Measurements from ENCODE around the gene LARP1. TPM values are rescaled to one million over a fixed set of nuclear protein-coding genes. Genes with fewer than 3 reads are reported as not detected.
"Not testable (repeated sequence)": the region's sequence is repeated elsewhere in the genome, so short reads cannot be mapped to it uniquely, and the experiment has no call there.

The LARP1 gene
- total RNA-seq, 2 experiments from 2014 or later: 203 to 213 TPM

DNA sequence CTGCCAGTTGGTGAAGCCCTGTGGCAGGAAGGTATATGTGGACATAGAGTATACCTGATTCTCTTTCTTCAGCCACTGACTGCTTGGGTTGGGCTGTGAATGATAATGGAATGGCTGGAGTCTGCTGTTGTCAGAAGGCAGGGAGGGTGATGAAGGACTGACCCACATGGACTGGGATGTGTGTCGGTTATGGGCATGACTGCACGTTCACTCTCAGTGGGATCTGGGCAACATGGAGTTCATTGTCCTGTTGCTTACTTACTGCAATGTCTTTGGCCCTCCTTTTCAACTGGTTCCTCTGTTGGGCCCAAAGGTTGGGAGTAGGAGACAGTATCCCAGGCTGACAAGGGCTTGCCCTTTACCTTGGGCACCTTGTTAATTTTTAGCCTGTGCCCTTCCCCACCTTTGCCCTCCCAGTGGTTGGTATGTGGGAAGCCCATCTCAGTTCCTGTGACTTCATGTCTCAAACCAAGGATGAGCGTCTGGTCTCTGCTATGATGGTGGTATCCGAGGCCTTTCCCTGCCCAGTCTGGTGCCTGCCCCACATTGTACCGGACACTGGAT is 60.6 kb downstream of the LARP1 start:
- Mint-ChIP-seq H3K27me3 (no peaks in the 10 kb centered on the region), H3K9me3 (no peaks in the 10 kb centered on the region), H3K4me3 (no peak overlapping the region), H3K4me1 (peaks cover 49% of the 10 kb centered on the region), H3K36me3 (ENCODE audit: low read depth) (peaks cover 58% of the 10 kb centered on the region), H3K27ac (peak overlapping the region; percentile 41)
- ChIA-PET POLR2A (no interaction called here), CTCF (no interaction called here)
- no peak for DNase-seq

DNA sequence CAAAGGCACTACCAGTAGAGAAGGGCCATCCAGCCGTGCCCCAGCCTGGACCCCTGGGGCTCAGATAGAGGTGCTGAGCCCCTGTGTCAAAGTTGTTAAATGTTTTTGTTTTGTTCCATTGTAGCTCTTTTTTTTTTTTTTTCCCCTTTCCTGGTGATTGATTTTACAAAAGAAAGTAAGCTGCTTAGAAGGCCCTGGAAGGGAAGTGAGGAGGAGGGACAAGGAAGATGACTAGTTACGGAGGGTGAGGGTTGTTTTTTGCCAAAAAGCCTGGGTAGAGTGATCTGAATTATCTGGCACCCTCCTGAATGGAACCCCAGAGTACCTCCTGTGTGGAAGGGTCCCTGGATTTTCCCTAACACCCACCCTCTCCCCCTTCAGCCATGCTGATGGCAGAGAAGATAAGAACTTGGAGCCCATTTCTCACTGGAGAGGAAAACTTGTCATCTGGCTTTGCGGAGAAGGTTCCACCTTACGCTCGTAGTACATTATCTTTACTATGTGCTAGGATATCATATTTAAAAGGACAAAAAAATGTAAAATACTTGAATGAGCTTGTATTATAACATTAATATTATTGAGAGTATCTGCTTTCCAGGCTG is 61.8 kb downstream of the LARP1 start:
- H3K4me1 Mint-ChIP-seq: peaks cover 51% of the 10 kb centered on the region
- no peaks in the 10 kb centered on the region for H3K27me3 Mint-ChIP-seq
- POLR2A ChIA-PET: no interaction called here
- H3K36me3 Mint-ChIP-seq (ENCODE audit: low read depth): peaks cover 52% of the 10 kb centered on the region
- peak overlapping the region; percentile 60 for H3K27ac Mint-ChIP-seq
- DNase-seq: no peak
- no peak overlapping the region for H3K4me3 Mint-ChIP-seq
- CTCF ChIA-PET: interaction anchor here (0.6 to 1.0 kb wide), 4 partner anchors 12 to 640 kb away, joined by 3 to 8 read pairs (median 3); no protein-coding TSS in a partner anchor
- no peaks in the 10 kb centered on the region for H3K9me3 Mint-ChIP-seq

DNA sequence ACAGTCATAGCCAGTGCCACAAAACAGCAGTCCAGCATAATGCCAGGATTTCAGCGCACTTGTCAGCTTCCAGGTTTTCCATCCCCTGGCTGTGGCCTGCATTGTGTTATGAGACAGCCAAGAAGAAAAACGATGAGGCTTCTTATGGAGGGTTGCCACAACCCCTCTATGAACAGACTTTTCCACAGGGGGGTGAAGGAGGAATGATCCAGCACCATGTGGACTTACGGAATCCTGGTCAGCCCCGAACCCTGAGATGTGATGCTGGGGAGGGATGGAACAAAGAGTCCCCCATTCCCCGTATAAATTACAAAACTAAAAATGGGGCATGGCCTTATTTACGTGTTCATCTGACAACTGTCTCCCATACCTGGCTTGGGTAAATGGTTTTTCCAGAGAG is 62.6 kb downstream of the LARP1 start:
- H3K27me3 Mint-ChIP-seq: no peaks in the 10 kb centered on the region
- no peak for DNase-seq
- CTCF ChIA-PET: interaction anchor here (1.0 kb wide), 1 partner anchor 12 kb away, joined by 3 read pairs; no protein-coding TSS in a partner anchor
- POLR2A ChIA-PET: no interaction called here
- peaks cover 50% of the 10 kb centered on the region for H3K36me3 Mint-ChIP-seq (ENCODE audit: low read depth)
- H3K4me3 Mint-ChIP-seq: no peak overlapping the region
- H3K4me1 Mint-ChIP-seq: peaks cover 43% of the 10 kb centered on the region
- no peak overlapping the region for H3K27ac Mint-ChIP-seq
- no peaks in the 10 kb centered on the region for H3K9me3 Mint-ChIP-seq

DNA sequence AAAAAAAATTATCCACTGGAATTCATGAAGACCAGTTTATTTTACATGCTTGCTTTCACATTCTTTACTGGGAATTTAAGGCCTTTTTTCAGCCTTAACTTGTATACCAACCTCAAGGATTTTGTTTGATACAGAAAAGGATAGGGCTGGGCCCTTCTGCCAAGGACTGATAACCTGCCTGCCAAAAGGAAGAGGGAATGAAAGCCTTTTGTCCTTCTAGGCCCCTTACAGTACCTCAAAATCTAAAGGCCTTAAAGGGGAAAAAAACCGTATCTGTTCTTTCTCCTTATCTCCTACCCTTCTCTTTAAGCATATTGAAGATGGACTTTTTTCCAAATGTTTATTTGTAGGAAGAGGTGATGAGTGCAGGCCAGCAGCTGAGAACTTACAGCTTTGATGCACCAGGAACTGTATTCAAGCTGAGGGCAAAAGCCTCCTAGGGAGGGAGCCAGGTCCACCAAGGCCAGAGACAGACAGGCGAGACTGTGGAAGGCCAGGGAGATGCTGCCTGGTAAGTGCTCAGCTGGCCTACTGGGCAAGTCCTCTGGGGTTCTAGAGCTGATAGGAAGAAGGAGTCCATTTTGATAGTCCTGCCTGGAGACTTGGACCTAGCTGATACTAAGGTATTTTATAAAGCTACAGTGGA is 63.4 kb downstream of the LARP1 start:
- Mint-ChIP-seq H3K4me1 (peaks cover 36% of the 10 kb centered on the region), H3K27me3 (no peaks in the 10 kb centered on the region)
- POLR2A ChIA-PET: no interaction called here

DNA sequence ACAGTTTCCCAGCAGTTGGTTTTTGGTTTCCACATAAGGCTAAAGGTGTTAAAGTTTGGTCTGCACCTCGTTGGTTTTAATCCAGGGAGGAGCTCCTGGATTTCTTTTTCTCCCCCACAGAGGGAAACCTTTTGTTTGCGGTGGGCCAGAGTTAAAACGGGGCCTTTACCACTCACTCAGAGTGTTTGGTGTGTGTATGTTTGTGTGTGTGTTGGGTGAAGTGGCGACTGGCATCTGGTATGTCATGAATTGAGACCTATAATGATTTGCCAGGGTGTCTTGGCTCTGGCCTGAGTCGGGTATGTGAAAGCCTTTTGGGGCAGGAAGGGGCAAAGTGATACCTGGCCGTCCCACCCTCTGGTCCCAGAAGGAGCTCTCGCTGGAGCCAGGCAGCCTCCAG is 64.4 kb downstream of the LARP1 start:
- H3K9me3 Mint-ChIP-seq: no peaks in the 10 kb centered on the region
- CTCF ChIA-PET: interaction anchor here (0.6 kb wide), 1 partner anchor 142 kb away, joined by 3 read pairs; no protein-coding TSS in a partner anchor
- H3K36me3 Mint-ChIP-seq (ENCODE audit: low read depth): peaks cover 44% of the 10 kb centered on the region
- H3K27ac Mint-ChIP-seq: peak overlapping the region; percentile 75
- no peak for DNase-seq
- H3K4me3 Mint-ChIP-seq: no peak overlapping the region
- H3K27me3 Mint-ChIP-seq: no peaks in the 10 kb centered on the region
- peaks cover 28% of the 10 kb centered on the region for H3K4me1 Mint-ChIP-seq
- POLR2A ChIA-PET: no interaction called here

More for the DNA sequence above, 63.4 kb downstream of the LARP1 start:
- DNase-seq: no peak
- Mint-ChIP-seq H3K27ac (peak overlapping the region; percentile 2), H3K4me3 (no peak overlapping the region), H3K9me3 (no peaks in the 10 kb centered on the region), H3K36me3 (ENCODE audit: low read depth) (peaks cover 48% of the 10 kb centered on the region)
- CTCF ChIA-PET: interaction anchor here (0.6 kb wide), 1 partner anchor 16 kb away, joined by 3 read pairs; no protein-coding TSS in a partner anchor

DNA sequence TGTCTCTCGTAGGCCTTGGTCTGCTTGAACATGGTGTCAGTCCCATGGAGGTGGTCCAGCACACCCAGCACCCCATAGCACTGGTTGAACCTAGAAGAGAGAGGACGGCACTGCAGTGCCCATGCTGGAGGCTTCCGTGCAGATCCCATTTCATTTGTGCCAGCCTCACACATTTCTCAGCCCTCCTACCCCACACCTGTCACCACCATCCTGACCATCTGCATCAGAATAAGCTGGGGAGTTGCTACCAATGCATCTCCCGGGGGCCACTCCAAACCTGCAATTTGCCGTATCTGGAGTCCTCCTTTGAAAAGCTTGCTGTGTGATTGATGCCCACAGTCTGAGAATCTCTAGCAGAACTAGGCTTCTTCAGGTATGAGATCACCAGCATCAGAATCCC is 65.2 kb downstream of the LARP1 start:
- no peak overlapping the region for H3K4me3 Mint-ChIP-seq
- no peak for DNase-seq
- peaks cover 20% of the 10 kb centered on the region for H3K4me1 Mint-ChIP-seq
- H3K9me3 Mint-ChIP-seq: no peaks in the 10 kb centered on the region
- H3K27ac Mint-ChIP-seq: peak overlapping the region; percentile 46
- H3K36me3 Mint-ChIP-seq (ENCODE audit: low read depth): peaks cover 38% of the 10 kb centered on the region
- H3K27me3 Mint-ChIP-seq: no peaks in the 10 kb centered on the region
- POLR2A ChIA-PET: no interaction called here
- CTCF ChIA-PET: interaction anchor here (0.6 kb wide), 1 partner anchor 143 kb away, joined by 3 read pairs; no protein-coding TSS in a partner anchor

DNA sequence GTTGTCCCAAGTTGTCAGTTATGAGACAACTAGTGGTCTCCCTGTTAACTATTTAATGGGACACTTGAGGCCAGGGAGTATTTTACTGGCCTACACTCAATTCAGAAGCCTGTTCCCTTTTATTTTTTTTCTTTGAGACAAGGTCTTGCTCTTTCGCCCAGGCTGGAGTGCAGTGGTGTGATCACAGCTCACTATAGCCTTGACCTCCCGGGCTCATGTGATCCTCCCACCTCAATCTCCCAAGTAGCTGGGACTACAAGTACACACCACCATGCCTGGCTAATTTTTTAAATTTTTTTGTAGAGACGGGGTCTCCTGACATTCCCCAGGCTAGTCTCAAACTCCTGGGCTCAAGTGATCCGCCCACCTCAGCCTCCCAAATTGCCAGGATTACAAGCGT is 67.7 kb downstream of the LARP1 start:
- Mint-ChIP-seq H3K36me3 (ENCODE audit: low read depth) (peaks cover 30% of the 10 kb centered on the region), H3K4me1 (peaks cover 35% of the 10 kb centered on the region)
- H3K9me3 Mint-ChIP-seq, H3K4me3 Mint-ChIP-seq, DNase-seq, H3K27ac Mint-ChIP-seq, POLR2A ChIA-PET, H3K27me3 Mint-ChIP-seq: not testable (repeated sequence)
- CTCF ChIA-PET: interaction anchor here (3.2 kb wide), 1 partner anchor 10 kb away, joined by 14 read pairs; no protein-coding TSS in a partner anchor

DNA sequence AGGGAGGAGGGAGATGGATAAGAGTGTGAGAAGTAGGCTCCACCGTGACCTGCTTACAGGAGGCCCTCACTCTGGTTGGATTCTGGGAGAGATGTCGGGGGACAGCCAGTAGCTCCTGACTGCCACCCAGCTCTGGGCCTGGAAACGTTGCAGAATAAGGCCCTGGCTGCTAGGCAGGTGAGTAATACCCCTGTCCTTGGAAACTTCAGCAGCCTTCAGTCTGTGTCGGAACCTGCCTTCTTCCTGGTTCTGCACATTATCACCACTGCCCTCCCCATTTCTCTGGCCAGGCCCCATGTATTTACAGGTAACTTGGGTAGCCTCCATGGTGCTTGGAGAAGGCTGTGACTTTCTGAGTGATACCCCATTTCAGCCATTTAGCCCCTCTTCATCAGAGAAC is 68.4 kb downstream of the LARP1 start:
- H3K4me1 Mint-ChIP-seq: peaks cover 41% of the 10 kb centered on the region
- H3K4me3 Mint-ChIP-seq: no peak overlapping the region
- no peaks in the 10 kb centered on the region for H3K27me3 Mint-ChIP-seq
- ChIA-PET CTCF (interaction anchor here (0.5 to 3.2 kb wide), 2 partner anchors 10 to 78 kb away, joined by 4 to 14 read pairs; no protein-coding TSS in a partner anchor), POLR2A (interaction anchor here (0.6 kb wide), 1 partner anchor 127 kb away, joined by 10 read pairs; no protein-coding TSS in a partner anchor)
- no peaks in the 10 kb centered on the region for H3K9me3 Mint-ChIP-seq
- peaks cover 33% of the 10 kb centered on the region for H3K36me3 Mint-ChIP-seq (ENCODE audit: low read depth)
- DNase-seq: no peak
- no peak overlapping the region for H3K27ac Mint-ChIP-seq

DNA sequence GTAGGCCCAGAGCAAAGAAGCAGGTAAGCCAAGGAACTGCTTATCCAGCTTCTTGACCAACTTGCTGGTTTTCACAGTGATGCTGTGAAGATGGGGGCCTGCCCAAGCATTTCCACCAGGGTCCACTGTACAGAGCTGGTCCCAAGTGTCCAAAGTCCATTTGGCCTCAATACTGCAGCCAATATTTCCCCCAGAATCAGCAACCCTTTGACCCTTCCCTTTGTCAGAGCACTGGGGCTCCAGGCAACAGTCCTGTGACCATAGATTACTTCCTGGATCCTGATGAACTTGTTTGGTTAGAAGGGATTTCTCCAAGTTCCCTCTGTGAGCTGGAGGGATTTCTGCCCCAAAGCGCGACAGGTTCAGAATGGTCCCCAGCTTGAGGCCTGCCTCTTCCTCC is 68.9 kb downstream of the LARP1 start:
- CTCF ChIA-PET: interaction anchor here (1.5 to 3.2 kb wide), 2 partner anchors 9 to 17 kb away, joined by 4 to 14 read pairs; no protein-coding TSS in a partner anchor
- no peak overlapping the region for H3K4me3 Mint-ChIP-seq
- H3K27me3 Mint-ChIP-seq: no peaks in the 10 kb centered on the region
- H3K9me3 Mint-ChIP-seq: no peaks in the 10 kb centered on the region
- H3K4me1 Mint-ChIP-seq: peaks cover 40% of the 10 kb centered on the region
- no peak for DNase-seq
- peak overlapping the region; percentile 31 for H3K27ac Mint-ChIP-seq
- POLR2A ChIA-PET: interaction anchor here (0.6 kb wide), 1 partner anchor 127 kb away, joined by 10 read pairs; no protein-coding TSS in a partner anchor
- peaks cover 34% of the 10 kb centered on the region for H3K36me3 Mint-ChIP-seq (ENCODE audit: low read depth)

DNA sequence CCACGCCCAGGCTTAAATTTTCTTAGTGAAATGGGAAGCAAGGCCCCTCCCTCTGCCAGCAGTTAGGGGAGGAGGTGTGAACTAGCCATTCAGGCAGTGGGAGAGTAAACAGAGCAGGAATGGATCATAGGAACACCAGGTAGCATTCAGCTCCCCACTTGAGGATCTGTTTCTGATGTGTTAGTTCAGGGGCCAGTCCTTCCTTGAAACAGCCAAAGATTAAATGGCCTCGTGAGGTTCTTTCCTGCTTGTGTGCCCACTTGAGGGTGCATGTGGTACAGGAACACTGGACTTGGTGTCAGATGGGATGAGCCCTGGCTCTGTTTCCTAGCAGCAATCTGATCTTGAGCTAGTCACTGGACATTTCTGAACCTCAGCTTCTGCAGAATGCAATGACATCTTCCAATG is 74.0 kb downstream of the LARP1 start:
- no peaks in the 10 kb centered on the region for H3K9me3 Mint-ChIP-seq
- H3K27ac Mint-ChIP-seq: peak overlapping the region; percentile 89
- H3K27me3 Mint-ChIP-seq: no peaks in the 10 kb centered on the region
- H3K4me3 Mint-ChIP-seq: peak overlapping the region; percentile 45
- ChIA-PET CTCF (interaction anchor here (1.4 kb wide), 2 partner anchors 12 to 28 kb away, joined by 3 read pairs; no protein-coding TSS in a partner anchor), POLR2A (no interaction called here)
- H3K4me1 Mint-ChIP-seq: peaks cover 54% of the 10 kb centered on the region
- peaks cover 35% of the 10 kb centered on the region for H3K36me3 Mint-ChIP-seq (ENCODE audit: low read depth)
- no peak for DNase-seq

DNA sequence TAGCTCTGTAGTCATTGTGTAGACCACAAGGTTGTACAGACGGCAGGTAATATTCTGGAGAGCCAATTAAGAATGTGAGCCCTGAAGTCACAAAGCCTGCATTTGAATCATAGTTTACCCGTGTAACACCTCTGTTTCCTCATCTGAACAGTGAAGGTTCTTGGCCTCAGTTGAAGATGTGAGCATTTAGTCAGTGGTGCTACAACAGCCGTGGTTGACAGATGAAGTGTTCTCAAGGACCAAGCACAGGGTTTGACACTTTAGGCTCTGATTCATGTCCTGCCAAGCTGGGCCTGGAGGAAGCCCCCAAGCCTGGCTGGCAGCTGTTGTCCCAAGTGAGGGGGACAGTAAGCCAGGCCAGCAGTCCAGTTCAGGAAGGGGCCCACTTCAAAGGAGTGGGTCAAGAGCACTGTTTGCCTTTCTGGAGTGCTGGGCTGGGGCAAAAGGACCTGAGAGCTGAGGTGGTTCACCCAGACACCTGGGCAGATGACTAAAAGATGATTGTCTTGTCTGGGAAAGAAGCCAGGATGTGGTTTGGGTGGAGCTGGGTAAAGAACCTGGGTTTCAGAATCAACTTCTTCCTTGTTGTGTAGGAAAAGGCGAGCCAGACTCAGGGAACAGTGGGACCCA is 74.5 kb downstream of the LARP1 start:
- POLR2A ChIA-PET: interaction anchor here (0.5 kb wide), 1 partner anchor 16 kb away, joined by 3 read pairs; no protein-coding TSS in a partner anchor
- no peaks in the 10 kb centered on the region for H3K9me3 Mint-ChIP-seq
- H3K4me1 Mint-ChIP-seq: peaks cover 58% of the 10 kb centered on the region
- peak overlapping the region; percentile 45 for H3K4me3 Mint-ChIP-seq
- peak overlapping the region; percentile 89 for H3K27ac Mint-ChIP-seq
- CTCF ChIA-PET: interaction anchor here (1.0 to 1.4 kb wide), 4 partner anchors 12 to 28 kb away, joined by 3 to 4 read pairs (median 3); no protein-coding TSS in a partner anchor
- no peaks in the 10 kb centered on the region for H3K27me3 Mint-ChIP-seq
- peak; percentile 52 for DNase-seq
- H3K36me3 Mint-ChIP-seq (ENCODE audit: low read depth): peaks cover 33% of the 10 kb centered on the region

DNA sequence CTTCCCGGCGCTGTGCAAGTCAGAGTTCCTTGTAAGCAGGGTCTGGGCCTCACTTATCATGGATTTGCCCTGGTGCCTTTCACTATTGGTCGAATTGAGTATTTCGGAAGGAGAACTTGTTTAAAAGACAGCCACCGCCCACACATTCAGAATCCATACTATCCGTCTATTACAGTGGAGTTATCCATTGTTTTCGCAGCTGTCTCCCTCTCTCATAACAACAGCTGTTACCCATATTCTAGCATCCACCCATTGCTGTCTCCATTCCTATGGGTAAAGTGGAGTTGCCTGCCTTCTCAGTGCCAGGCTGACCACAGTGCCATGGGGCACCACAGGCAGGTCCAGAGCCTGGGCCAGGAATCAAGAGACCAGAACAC is 75.0 kb downstream of the LARP1 start:
- ChIA-PET CTCF (interaction anchor here (1.0 to 1.4 kb wide), 3 partner anchors 17 to 27 kb away, joined by 3 to 4 read pairs (median 3); no protein-coding TSS in a partner anchor), POLR2A (interaction anchor here (0.5 kb wide), 1 partner anchor 15 kb away, joined by 3 read pairs; no protein-coding TSS in a partner anchor)
- H3K4me3 Mint-ChIP-seq: peak overlapping the region; percentile 45
- DNase-seq: no peak
- peaks cover 32% of the 10 kb centered on the region for H3K36me3 Mint-ChIP-seq (ENCODE audit: low read depth)
- peaks cover 59% of the 10 kb centered on the region for H3K4me1 Mint-ChIP-seq
- peak overlapping the region; percentile 89 for H3K27ac Mint-ChIP-seq
- no peaks in the 10 kb centered on the region for H3K9me3 Mint-ChIP-seq
- no peaks in the 10 kb centered on the region for H3K27me3 Mint-ChIP-seq

All from activated CD4-positive, alpha-beta T cell treated with anti-CD3 and anti-CD28 coated beads, Interleukin-2, amount 10 ng/mL, durations not matched to agents 7 days and 5 days (primary cell).